AG04449 (cell line): ENCODE data around the gene NME7.

ENCODE experiments used
- CTCF ChIA-PET: fragments of 350-600 bp; formaldehyde crosslinking; extraction: SDS; loops from one replicate; lab custom pipeline; 2021; ENCODE audit warnings: antibody characterized with exemption; lab: Yijun Ruan, JAX
- POLR2A ChIA-PET: fragments of 400-600, 350-600 bp; formaldehyde crosslinking; extraction: SDS; loops from one replicate; lab custom pipeline; 2020; ENCODE audit warnings: antibody characterized with exemption, inconsistent platforms; lab: Yijun Ruan, JAX
- DNase-seq: peaks from one replicate; pipeline ENCODE4 v3.0.0-alpha.2; 2010; ENCODE audit warnings: low read depth, low spot score
- H3K4me3 ChIP-seq: 2 replicates; pipeline ENCODE4 v1.5.1; 2011; ENCODE audit warnings: low read depth, mild to moderate bottlenecking, control low read depth, low read length
- TF ChIP-seq, protein P1 (sequence below): IDR thresholded peaks from one replicate; pipeline ENCODE4 v1.5.1; 2011; ENCODE audit warnings: mild to moderate bottlenecking, moderate library complexity, low read length, control low read depth, inconsistent platforms; ENCODE audit not compliant: insufficient read depth; ENCODE audit errors: missing control alignments

NME7 gene

GRCh38 chr1:169117014-169117413 is 250.6 kb downstream of the NME7 start:
- TF ChIP-seq, protein P1, sequence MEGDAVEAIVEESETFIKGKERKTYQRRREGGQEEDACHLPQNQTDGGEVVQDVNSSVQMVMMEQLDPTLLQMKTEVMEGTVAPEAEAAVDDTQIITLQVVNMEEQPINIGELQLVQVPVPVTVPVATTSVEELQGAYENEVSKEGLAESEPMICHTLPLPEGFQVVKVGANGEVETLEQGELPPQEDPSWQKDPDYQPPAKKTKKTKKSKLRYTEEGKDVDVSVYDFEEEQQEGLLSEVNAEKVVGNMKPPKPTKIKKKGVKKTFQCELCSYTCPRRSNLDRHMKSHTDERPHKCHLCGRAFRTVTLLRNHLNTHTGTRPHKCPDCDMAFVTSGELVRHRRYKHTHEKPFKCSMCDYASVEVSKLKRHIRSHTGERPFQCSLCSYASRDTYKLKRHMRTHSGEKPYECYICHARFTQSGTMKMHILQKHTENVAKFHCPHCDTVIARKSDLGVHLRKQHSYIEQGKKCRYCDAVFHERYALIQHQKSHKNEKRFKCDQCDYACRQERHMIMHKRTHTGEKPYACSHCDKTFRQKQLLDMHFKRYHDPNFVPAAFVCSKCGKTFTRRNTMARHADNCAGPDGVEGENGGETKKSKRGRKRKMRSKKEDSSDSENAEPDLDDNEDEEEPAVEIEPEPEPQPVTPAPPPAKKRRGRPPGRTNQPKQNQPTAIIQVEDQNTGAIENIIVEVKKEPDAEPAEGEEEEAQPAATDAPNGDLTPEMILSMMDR = no peak
- H3K4me3 ChIP-seq = no peak overlapping the region
- DNase-seq = no peak
- POLR2A ChIA-PET = no interaction called here
- CTCF ChIA-PET = interaction anchor here (0.9 to 1.1 kb wide), 2 partner anchors 10 to 232 kb away, joined by 3 read pairs; partner anchors contain the start of gene ATP1B1

DNA sequence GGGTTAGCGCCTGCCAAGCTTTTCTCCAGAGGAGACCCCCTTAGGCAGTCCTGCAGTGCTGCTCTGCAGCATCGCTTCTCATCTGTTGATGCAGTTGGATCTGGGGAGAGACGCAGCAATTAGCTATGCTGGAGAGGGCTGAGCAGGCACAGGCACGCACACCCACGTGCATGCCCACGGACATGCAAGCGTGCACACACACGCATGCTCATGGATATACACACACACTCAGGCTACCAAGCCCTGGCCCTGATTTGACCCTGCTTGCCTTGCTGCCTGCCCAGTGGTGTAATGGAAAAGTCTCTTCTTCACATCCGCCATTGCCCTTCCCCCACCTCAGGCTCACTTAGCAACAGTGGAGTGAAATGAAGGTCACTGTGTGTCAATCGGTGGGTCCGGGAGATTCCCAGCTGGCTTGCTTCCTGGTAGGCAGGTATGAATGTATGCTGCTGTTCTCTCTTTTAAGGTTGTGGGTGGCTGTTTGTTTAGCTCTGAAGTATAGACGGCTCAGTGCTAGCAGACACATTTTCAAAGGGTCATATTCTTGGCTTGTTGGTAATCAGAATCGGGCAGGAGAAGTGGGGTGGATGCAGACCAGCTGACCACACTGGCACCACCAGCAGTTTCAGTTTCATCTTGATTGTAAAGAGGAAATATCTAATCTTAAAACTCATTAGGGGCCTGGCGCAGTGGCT is 251.6 kb downstream of the NME7 start:
- TF ChIP-seq, protein P1 = no peak
- DNase-seq = no peak
- ChIA-PET POLR2A (no interaction called here), CTCF (interaction anchor here (0.9 to 1.1 kb wide), 3 partner anchors 10 to 512 kb away, joined by 3 to 4 read pairs (median 3); partner anchors contain the start of gene ATP1B1)
- no peak overlapping the region for H3K4me3 ChIP-seq

DNA sequence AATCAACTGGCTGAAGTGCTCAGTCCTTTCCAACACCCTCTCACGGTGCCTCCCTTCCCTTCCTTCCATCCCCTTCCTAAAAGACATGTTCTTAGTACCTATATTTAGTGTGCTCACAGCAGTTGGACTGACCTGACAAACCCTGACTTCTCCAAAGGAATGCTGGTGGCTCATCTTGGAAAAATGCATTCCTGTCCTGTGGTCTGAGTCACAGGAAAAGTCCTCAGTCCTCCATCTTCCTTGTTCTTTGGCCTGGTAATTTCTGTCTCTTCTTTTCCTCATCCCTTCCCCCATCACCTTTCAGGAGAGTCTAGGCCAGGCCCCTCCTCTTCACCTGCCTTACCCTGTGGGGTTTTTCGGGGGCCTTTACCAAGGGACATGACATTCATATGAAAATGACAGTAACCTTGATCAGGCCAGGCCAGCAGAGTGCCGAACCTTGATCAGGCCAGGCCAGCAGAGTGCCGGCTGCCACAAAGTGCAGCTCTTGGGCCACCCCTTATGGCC is 253.9 kb downstream of the NME7 start:
- H3K4me3 ChIP-seq = no peak overlapping the region
- DNase-seq = peak; percentile 77
- ChIA-PET POLR2A (no interaction called here), CTCF (interaction anchor here (1.2 to 3.2 kb wide), 2 partner anchors 233 to 235 kb away, joined by 3 to 16 read pairs; no protein-coding TSS in a partner anchor)
- TF ChIP-seq, protein P1 = no peak

DNA sequence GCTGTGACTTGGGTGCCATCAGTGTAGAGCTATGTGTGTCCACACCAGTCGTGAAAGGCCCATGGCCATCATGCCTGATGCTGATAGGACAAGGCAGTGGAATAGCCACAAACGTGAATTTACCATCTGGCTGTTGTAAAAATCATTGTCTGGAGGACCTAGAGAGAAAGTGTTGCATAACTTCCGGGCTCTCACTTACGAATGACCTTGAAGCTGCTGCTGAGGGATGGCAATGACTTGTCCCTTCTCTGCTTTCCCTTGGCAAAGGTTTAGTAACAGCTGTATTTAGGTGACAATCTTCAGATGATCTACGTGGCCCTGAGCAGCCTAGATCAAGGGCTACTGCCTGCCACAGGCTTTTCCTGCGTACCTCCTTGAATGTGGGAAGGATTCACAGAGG is 255.4 kb downstream of the NME7 start:
- POLR2A ChIA-PET = no interaction called here
- TF ChIP-seq, protein P1 = no peak
- no peak for DNase-seq
- CTCF ChIA-PET = interaction anchor here (0.6 to 3.2 kb wide), 4 partner anchors 69 to 1390 kb away, joined by 3 to 16 read pairs (median 4); no protein-coding TSS in a partner anchor
- H3K4me3 ChIP-seq = no peak overlapping the region

- POLR2A ChIA-PET = no interaction called here
- TF ChIP-seq, protein P1 = no peak
- CTCF ChIA-PET = interaction anchor here (1.1 to 3.2 kb wide), 2 partner anchors 237 to 508 kb away, joined by 4 to 16 read pairs; no protein-coding TSS in a partner anchor
- no peak overlapping the region for H3K4me3 ChIP-seq
- no peak for DNase-seq
Measured at GRCh38 chr1:169111472-169111871, 256.1 kb downstream of the NME7 start.
